IMR-90 (cell line): ENCODE data around the gene CNNM2.

Source experiments
- BHLHE40 ChIP-seq: fragments of 150-350 bp; IDR thresholded peaks from 2 replicates; pipeline ENCODE4 v1.6.1; 2016; ENCODE audit warnings: mild to moderate bottlenecking, low read depth, low read length
- CEBPB ChIP-seq: IDR thresholded peaks from 2 replicates; pipeline ENCODE4 v1.6.1; 2012; ENCODE audit warnings: low read depth, low read length, improper control_type of control experiment
- CTCF ChIP-seq: conservative IDR thresholded peaks from 2 replicates; pipeline ENCODE4 v1.5.1; 2012; ENCODE audit warnings: mild to moderate bottlenecking, low read depth, low read length, improper control_type of control experiment
- MAZ ChIP-seq: IDR thresholded peaks from 2 replicates; pipeline ENCODE4 v1.6.1; 2012; ENCODE audit warnings: low read depth, mild to moderate bottlenecking, low read length, improper control_type of control experiment, moderate library complexity, borderline replicate concordance
- MXI1 ChIP-seq: IDR thresholded peaks from 2 replicates; pipeline ENCODE4 v1.6.1; 2012; ENCODE audit warnings: low read depth, mild to moderate bottlenecking, low read length, moderate library complexity, borderline replicate concordance
- POLR2A ChIP-seq: IDR thresholded peaks from 2 replicates; pipeline ENCODE4 v1.6.1; 2012; ENCODE audit warnings: mild to moderate bottlenecking, low read depth, low read length
- RAD21 ChIP-seq: IDR thresholded peaks from 2 replicates; pipeline ENCODE4 v1.6.1; 2012; ENCODE audit warnings: low read length, improper control_type of control experiment
- RCOR1 ChIP-seq: IDR thresholded peaks from 2 replicates; pipeline ENCODE4 v1.6.1; 2012; ENCODE audit warnings: mild to moderate bottlenecking, low read length, improper control_type of control experiment; ENCODE audit not compliant: insufficient replicate concordance
- RFX5 ChIP-seq: IDR thresholded peaks from 2 replicates; pipeline ENCODE4 v1.8.0; 2012; ENCODE audit warnings: low read depth, mild to moderate bottlenecking, low read length, moderate library complexity
- SMC3 ChIP-seq: fragments of 150-350 bp; IDR thresholded peaks from 2 replicates; pipeline ENCODE4 v1.6.1; 2016; ENCODE audit warnings: low read depth, mild to moderate bottlenecking, antibody characterized with exemption, low read length, moderate library complexity
- TF ChIP-seq, protein P1 (sequence below): fragments of 150-350 bp; IDR thresholded peaks from 2 replicates; pipeline ENCODE4 v1.6.1; 2017; ENCODE audit warnings: mild to moderate bottlenecking, antibody characterized with exemption, low read length, low read depth
- TF ChIP-seq, protein P2 (sequence below): fragments of 150-350 bp; IDR thresholded peaks from 2 replicates; pipeline ENCODE4 v1.6.1; 2016; ENCODE audit warnings: low read depth, mild to moderate bottlenecking, low read length, moderate library complexity, borderline replicate concordance

GRCh38 chr10:102964713-102965112 is 46.6 kb downstream of the CNNM2 start:
- TF ChIP-seq POLR2A (no peak), MAZ (no peak), RFX5 (no peak), CTCF (no peak), RCOR1 (no peak), SMC3 (no peak), CEBPB (no peak), RAD21 (no peak), BHLHE40 (no peak), MXI1 (no peak)
- TF ChIP-seq, protein P1, sequence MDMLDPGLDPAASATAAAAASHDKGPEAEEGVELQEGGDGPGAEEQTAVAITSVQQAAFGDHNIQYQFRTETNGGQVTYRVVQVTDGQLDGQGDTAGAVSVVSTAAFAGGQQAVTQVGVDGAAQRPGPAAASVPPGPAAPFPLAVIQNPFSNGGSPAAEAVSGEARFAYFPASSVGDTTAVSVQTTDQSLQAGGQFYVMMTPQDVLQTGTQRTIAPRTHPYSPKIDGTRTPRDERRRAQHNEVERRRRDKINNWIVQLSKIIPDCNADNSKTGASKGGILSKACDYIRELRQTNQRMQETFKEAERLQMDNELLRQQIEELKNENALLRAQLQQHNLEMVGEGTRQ = no peak
- TF ChIP-seq, protein P2, sequence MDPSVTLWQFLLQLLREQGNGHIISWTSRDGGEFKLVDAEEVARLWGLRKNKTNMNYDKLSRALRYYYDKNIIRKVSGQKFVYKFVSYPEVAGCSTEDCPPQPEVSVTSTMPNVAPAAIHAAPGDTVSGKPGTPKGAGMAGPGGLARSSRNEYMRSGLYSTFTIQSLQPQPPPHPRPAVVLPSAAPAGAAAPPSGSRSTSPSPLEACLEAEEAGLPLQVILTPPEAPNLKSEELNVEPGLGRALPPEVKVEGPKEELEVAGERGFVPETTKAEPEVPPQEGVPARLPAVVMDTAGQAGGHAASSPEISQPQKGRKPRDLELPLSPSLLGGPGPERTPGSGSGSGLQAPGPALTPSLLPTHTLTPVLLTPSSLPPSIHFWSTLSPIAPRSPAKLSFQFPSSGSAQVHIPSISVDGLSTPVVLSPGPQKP = no peak
